ENCODE measurements around the gene DCDC1.
A peak's percentile ranks its signal among the peaks of the same experiment; 100 is the strongest.

DCDC1 gene

GRCh38 chr11:31109446-31109845 is 260.1 kb downstream of the DCDC1 start:
- no peak for DNase-seq (ENCODE audit: low read depth, low spot score)

GRCh38 chr11:31107649-31108048 is 261.9 kb downstream of the DCDC1 start:
- DNase-seq (ENCODE audit: low read depth, low spot score), result no peak

- no peak for DNase-seq (ENCODE audit: low read depth, low spot score)
These were observed 262.5 kb downstream of the DCDC1 start for GRCh38 chr11:31106968-31107576.

- DNase-seq (ENCODE audit: low read depth, low spot score), result no peak
These were observed 263.2 kb downstream of the DCDC1 start for GRCh38 chr11:31106326-31106725.

GRCh38 chr11:31102875-31103274 is 266.7 kb downstream of the DCDC1 start:
- DNase-seq (ENCODE audit: low read depth, low spot score), result no peak

- DNase-seq (ENCODE audit: low read depth, low spot score), result no peak
These were observed 267.2 kb downstream of the DCDC1 start for GRCh38 chr11:31102316-31102715.

- no peak for DNase-seq (ENCODE audit: low read depth, low spot score)
These were observed 273.2 kb downstream of the DCDC1 start for GRCh38 chr11:31096191-31096805.

GRCh38 chr11:31092638-31093037 is 276.9 kb downstream of the DCDC1 start:
- DNase-seq (ENCODE audit: low read depth, low spot score), result no peak

GRCh38 chr11:31089117-31089516 is 280.4 kb downstream of the DCDC1 start:
- DNase-seq (ENCODE audit: low read depth, low spot score), result no peak

GRCh38 chr11:31069447-31070205 is 299.9 kb downstream of the DCDC1 start:
- DNase-seq (ENCODE audit: low read depth, low spot score), result no peak

GRCh38 chr11:31060880-31061279 is 308.7 kb downstream of the DCDC1 start:
- no peak for DNase-seq (ENCODE audit: low read depth, low spot score)

- DNase-seq (ENCODE audit: low read depth, low spot score), result no peak
These were observed 310.0 kb downstream of the DCDC1 start for GRCh38 chr11:31059529-31059928.

GRCh38 chr11:31050061-31050765 is 319.3 kb downstream of the DCDC1 start:
- DNase-seq (ENCODE audit: low read depth, low spot score), result no peak

GRCh38 chr11:31045335-31045734 is 324.2 kb downstream of the DCDC1 start:
- no peak for DNase-seq (ENCODE audit: low read depth, low spot score)

- DNase-seq (ENCODE audit: low read depth, low spot score), result no peak
These were observed 339.3 kb downstream of the DCDC1 start for GRCh38 chr11:31030138-31030792.

- no peak for DNase-seq (ENCODE audit: low read depth, low spot score)
These were observed 343.2 kb downstream of the DCDC1 start for GRCh38 chr11:31026315-31026714.

GRCh38 chr11:31022080-31022479 is 347.5 kb downstream of the DCDC1 start:
- no peak for DNase-seq (ENCODE audit: low read depth, low spot score)

- no peak for DNase-seq (ENCODE audit: low read depth, low spot score)
These were observed 349.8 kb downstream of the DCDC1 start for GRCh38 chr11:31019786-31020185.

- no peak for DNase-seq (ENCODE audit: low read depth, low spot score)
These were observed 364.3 kb downstream of the DCDC1 start for GRCh38 chr11:31005202-31005601.

GRCh38 chr11:31001427-31001826 is 368.1 kb downstream of the DCDC1 start:
- DNase-seq (ENCODE audit: low read depth, low spot score), result no peak

- no peak for DNase-seq (ENCODE audit: low read depth, low spot score)
These were observed 369.2 kb downstream of the DCDC1 start for GRCh38 chr11:31000381-31000780.

GRCh38 chr11:30992513-30992849 is 377.1 kb downstream of the DCDC1 start:
- peak; percentile 3 for DNase-seq (ENCODE audit: low read depth, low spot score)
